ENCODE data around the gene SCARB1.

Gene SCARB1

DNA sequence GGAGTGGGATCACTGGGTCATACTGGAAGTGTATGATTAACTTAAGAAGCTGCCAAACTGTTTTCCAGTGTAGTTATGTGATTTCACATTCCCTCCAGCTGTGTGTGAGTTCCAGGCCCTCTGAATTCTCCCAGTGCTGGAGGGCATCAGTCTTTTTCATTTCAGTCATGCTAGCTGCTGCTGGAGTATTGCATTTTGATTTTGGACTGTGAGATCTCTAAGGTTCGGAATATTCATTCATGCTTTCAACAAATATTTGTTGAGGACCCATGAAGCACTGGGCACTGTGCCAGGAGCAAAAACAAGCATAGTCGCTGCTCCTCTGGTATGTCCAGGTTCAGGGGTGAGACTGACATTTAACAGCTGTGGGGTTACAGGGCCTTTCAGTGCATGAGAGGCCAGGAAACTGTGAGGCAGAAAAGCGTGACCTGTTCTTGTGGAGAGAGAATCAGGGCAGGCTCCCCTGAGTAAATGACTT lies 133.2 kb downstream of the SCARB1 start:
- no peak for DNase-seq (ENCODE audit: low spot score)

DNA sequence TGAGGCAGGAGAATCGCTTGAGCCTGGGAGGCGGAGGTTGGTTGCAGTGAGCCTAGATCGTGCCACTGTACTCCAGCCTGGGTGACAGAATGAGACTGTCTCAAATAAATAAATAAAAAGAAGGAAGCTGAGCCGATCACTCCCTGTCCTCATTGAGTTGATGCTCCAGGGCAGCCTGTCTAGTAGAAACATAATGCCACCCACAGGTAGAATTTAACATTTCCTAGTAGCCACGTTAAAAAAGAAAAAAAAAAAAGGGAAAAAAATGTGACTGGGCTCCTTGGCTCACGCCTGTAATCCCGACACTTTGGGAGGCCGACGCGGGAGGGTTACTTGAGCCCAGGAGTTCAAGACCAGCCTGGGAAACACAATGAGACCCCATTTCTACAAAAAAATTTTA lies 135.7 kb downstream of the SCARB1 start:
- no peak for DNase-seq (ENCODE audit: low spot score)

DNA sequence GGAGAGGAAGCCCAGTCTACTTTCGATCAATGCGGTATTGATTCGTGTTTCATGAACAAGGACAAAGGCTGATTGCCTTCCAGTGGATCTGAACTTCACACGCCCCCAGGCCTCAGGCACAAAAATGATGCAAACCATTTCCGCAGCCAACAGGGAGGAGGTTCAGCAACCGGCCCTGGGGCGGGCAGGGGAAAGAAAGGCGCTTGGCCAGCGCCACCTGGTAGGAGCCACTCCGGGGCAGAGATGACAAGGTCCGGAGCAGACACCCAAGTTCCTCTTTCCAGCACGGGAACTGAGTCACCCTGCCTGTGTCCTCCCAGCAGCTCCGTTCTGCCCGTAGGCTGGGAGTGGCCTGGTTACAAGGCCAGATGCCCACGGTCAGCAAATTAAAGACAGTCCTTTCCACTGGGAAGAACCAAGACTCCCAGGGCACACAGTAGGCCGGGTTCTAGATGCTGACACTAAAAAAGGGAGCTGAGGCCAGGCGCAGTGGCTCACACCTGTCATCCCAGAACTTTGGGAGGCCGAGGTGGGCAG lies 136.3 kb downstream of the SCARB1 start:
- DNase-seq (ENCODE audit: low spot score) = peak; percentile 80

Data from COLO829 (cell line).